ENCODE measurements around the gene COL6A2. TPM values are rescaled to one million over a fixed set of nuclear protein-coding genes. Genes with fewer than 3 reads are reported as not detected.

The COL6A2 gene
- total and polyA plus RNA-seq, 10 of the 15 experiments (the other 5 are each of a cell fraction or from before 2014, with no cell fraction given), result 0.16 to 1.3 (median 0.34) TPM; not detected in 7

GRCh38 chr21:46093668-46094400, 4.1 kb upstream of the COL6A2 start:
- Histone ChIP-seq H3K79me2 (ENCODE audit: control insufficient read depth, insufficient read depth, low read length) (no peaks in the 10 kb centered on the region), H3K27ac (ENCODE audit: control insufficient read depth, insufficient read depth) (no peak overlapping the region), H3K9ac (ENCODE audit: control insufficient read depth, insufficient read depth, low read length) (no peak overlapping the region), H3K27me3 (replicated peaks in 1 of 2; ENCODE audit: control insufficient read depth in 2 of 2, insufficient read depth in 2 of 2, low read length in 1 of 2) (no peaks in the 10 kb centered on the region), H3K4me1 (ENCODE audit: control insufficient read depth, insufficient read depth, low read length) (no peaks in the 10 kb centered on the region), H2AFZ (ENCODE audit: control insufficient read depth, low read depth, low read length) (no peak overlapping the region), H3K9me3 (replicated peaks; ENCODE audit: control insufficient read depth, insufficient read depth, low read length) (no peaks in the 10 kb centered on the region; the same call in 2 of the 3 replicates), H3K4me2 (ENCODE audit: control insufficient read depth, insufficient read depth) (no peak overlapping the region), H3K4me3 (no peak overlapping the region), H4K20me1 (ENCODE audit: control insufficient read depth, insufficient read depth) (no peaks in the 10 kb centered on the region), H3K36me3 (ENCODE audit: control insufficient read depth in 2 of 2, insufficient read depth in 2 of 2, low read length in 1 of 2) (no peaks in the 10 kb centered on the region)
- SMC1A ChIA-PET (ENCODE audit: uncharacterized antibody, unreplicated experiment), result no interaction called here
- in situ Hi-C loops (cut with MboI) (no loop called here), intact Hi-C loops (cut with micrococcal nuclease; ENCODE audit: unreplicated experiment) (no loop called here)
- no TSS peak for BruUV-seq (replicated peaks)
- RAD21 ChIA-PET (ENCODE audit: unreplicated experiment), result no interaction called here
- ATAC-seq, result no peak
- DNase-seq (ENCODE audit: low read depth, low spot score), result no peak
- TF ChIP-seq USF1 (IDR thresholded peaks at IDR 0.05; ENCODE audit: borderline replicate concordance, extremely low read length, insufficient read depth, low read depth, low read length) (peak; percentile 7), CEBPB (IDR thresholded peaks at IDR 0.05; ENCODE audit: borderline replicate concordance in 1 of 2, low read depth in 2 of 2, low read length in 2 of 2) (no peak), CHD2 (IDR thresholded peaks at IDR 0.05; ENCODE audit: borderline replicate concordance, low read depth, low read length) (no peak), ATF3 (IDR thresholded peaks at IDR 0.05; ENCODE audit: borderline replicate concordance, extremely low read depth, low read depth, low read length) (no peak), NR2C2 (IDR thresholded peaks at IDR 0.05; ENCODE audit: borderline replicate concordance, control insufficient read depth, insufficient read length, low read depth) (no peak), RCOR1 (conservative IDR thresholded peaks at IDR 0.05; ENCODE audit: low read depth, low read length) (no peak), E2F8 (IDR thresholded peaks at IDR 0.05; ENCODE audit: low read depth, partially characterized antibody) (no peak)
- CTCF ChIA-PET, result no interaction called here
- no peak for FAIRE-seq
- 24% methylated on average over 11 of the region's 11 CpGs for WGBS (ENCODE audit: insufficient coverage, insufficient replicate concordance, low lambda C conversion rate, missing lambda C conversion rate)
- POLR2A ChIA-PET, result no interaction called here
